ENCODE results near the gene EMILIN2. TPM values are rescaled to one million over a fixed set of nuclear protein-coding genes. Genes with fewer than 3 reads are reported as not detected.

Gene EMILIN2
- total RNA-seq, 3 donors from 2014 or later (not counting 1 experiment from before 2014, with no cell fraction given) = 8.4 to 25.6 (median 9.8) TPM

GRCh38 chr18:2897448-2898185 is 50.8 kb downstream of the EMILIN2 start:
- no peaks in the 10 kb centered on the region for H3K27me3 ChIP-seq (ENCODE audit: control insufficient read depth, insufficient read depth, low read length)
- intact Hi-C loops (cut with micrococcal nuclease) = no loop called here
- no peak for DNase-seq
- no peaks in the 10 kb centered on the region for H3K9me3 ChIP-seq (ENCODE audit: control insufficient read depth, insufficient read depth, low read length)
- Mint-ChIP-seq H3K27me3 (ENCODE audit: low read depth in 2 of 2) (peaks cover 0 to 5% of the 10 kb centered on the region in 2 donors), H3K4me3 (no peak overlapping the region), H3K36me3 (no peaks in the 10 kb centered on the region), H3K9me3 (no peaks in the 10 kb centered on the region), H3K4me1 (peaks cover 0 to 6% of the 10 kb centered on the region in 2 donors), H3K27ac (no peak overlapping the region)
- no peak for TF ChIP-seq CTCF (IDR thresholded peaks at IDR 0.05)
- H3K36me3 ChIP-seq (ENCODE audit: control insufficient read depth, insufficient read depth, low read length) = no peaks in the 10 kb centered on the region
- H3K4me1 ChIP-seq (ENCODE audit: control insufficient read depth, insufficient read depth, low read length) = no peaks in the 10 kb centered on the region
- no peak for ATAC-seq
- H3K4me3 ChIP-seq (ENCODE audit: low read length) = no peak overlapping the region
- no peak overlapping the region for H3K27ac ChIP-seq (ENCODE audit: low read length)
- WGBS (ENCODE audit: insufficient coverage) = 87% methylated on average over 12 of the region's 12 CpGs

DNA sequence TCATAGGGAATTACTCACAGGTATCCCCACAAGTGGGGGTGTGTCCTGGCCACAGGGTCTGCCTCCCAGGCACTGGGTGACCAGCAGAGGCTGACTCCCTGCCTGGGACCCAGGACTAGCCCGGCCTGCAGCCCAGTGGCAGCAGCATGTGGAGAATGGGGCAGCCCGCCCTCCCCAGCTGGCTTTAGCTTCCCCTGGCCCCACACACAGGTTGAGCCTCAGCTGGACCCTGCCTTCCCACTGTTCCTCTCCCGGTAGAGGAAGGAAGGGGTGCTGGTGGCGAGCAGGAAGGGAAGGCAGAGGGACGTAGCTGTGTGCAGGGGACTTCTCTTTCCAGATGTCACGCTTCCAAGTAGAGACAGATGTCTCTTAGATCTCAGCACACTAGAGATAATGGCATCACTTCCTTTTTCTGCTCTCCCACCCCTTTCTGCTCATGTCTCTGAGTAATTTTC is 51.4 kb downstream of the EMILIN2 start:
- WGBS (ENCODE audit: insufficient coverage) = 62% methylated on average over 6 of the region's 6 CpGs
- H3K9me3 Mint-ChIP-seq = no peaks in the 10 kb centered on the region
- no peak overlapping the region for H3K27ac Mint-ChIP-seq

DNA sequence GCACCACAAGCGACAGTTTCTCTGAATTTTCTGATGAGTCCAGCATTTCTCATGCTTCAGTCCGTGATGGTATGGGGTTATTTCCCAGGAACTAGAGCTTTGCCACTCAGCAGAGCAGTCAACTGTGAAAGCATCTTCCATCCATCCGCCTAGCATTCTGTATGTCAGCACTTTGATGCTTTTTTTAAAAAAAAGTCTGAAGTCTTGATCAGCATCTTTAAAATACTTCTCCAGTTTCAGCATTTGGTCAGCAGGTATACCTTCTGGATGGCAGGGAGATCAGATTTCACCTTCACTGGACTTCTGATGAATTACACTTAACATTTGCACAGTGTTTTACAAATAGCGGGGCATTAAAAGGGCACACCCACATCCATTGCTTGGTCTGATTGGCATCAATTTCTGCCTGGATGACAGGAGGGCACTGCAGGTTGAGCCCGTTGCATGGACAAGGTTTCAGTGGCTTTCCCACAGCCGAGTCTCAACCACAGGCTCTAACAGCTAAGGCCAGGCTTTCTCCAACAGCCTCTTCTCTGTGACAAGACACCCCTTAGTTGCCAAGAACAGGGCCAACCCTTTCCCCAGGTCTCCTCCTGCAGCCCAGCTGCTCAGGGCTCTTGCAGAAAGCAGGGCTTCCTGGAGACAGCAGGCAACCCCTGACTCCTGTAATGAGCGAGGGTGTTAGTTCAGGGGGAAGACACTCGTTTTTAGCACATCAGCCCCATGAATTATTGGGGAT is 54.0 kb downstream of the EMILIN2 start:
- no peaks in the 10 kb centered on the region for H3K36me3 ChIP-seq (ENCODE audit: control insufficient read depth, insufficient read depth, low read length)
- H3K27ac Mint-ChIP-seq = no peak overlapping the region
- no peaks in the 10 kb centered on the region for H3K27me3 ChIP-seq (ENCODE audit: control insufficient read depth, insufficient read depth, low read length)
- peaks cover 0 to 4% of the 10 kb centered on the region in 2 donors for H3K4me1 Mint-ChIP-seq
- WGBS (ENCODE audit: insufficient coverage) = 85% methylated on average over 8 of the region's 8 CpGs
- H3K9me3 Mint-ChIP-seq = no peaks in the 10 kb centered on the region
- TF ChIP-seq CTCF (IDR thresholded peaks at IDR 0.05) = no peak
- no peak overlapping the region for H3K4me3 Mint-ChIP-seq
- no peaks in the 10 kb centered on the region for H3K36me3 Mint-ChIP-seq
- H3K27ac ChIP-seq (ENCODE audit: low read length) = no peak overlapping the region
- H3K4me1 ChIP-seq (ENCODE audit: control insufficient read depth, insufficient read depth, low read length) = peaks cover 5% of the 10 kb centered on the region
- ATAC-seq = no peak
- H3K9me3 ChIP-seq (ENCODE audit: control insufficient read depth, insufficient read depth, low read length) = no peaks in the 10 kb centered on the region
- no peaks in the 10 kb centered on the region for H3K27me3 Mint-ChIP-seq (ENCODE audit: low read depth in 2 of 2)
- DNase-seq = no peak
- intact Hi-C loops (cut with micrococcal nuclease) = no loop called here
- H3K4me3 ChIP-seq (ENCODE audit: low read length) = no peak overlapping the region

More for the DNA sequence above, 51.4 kb downstream of the EMILIN2 start:
- DNase-seq = no peak
- H3K9me3 ChIP-seq (ENCODE audit: control insufficient read depth, insufficient read depth, low read length) = no peaks in the 10 kb centered on the region
- no peak for TF ChIP-seq CTCF (IDR thresholded peaks at IDR 0.05)
- H3K4me3 ChIP-seq (ENCODE audit: low read length) = no peak overlapping the region
- H3K27ac ChIP-seq (ENCODE audit: low read length) = no peak overlapping the region
- no peaks in the 10 kb centered on the region for H3K36me3 Mint-ChIP-seq
- H3K4me3 Mint-ChIP-seq = no peak overlapping the region
- H3K36me3 ChIP-seq (ENCODE audit: control insufficient read depth, insufficient read depth, low read length) = no peaks in the 10 kb centered on the region
- intact Hi-C loops (cut with micrococcal nuclease) = no loop called here
- peaks cover 0 to 6% of the 10 kb centered on the region in 2 donors for H3K4me1 Mint-ChIP-seq
- peaks cover 0 to 5% of the 10 kb centered on the region in 2 donors for H3K27me3 Mint-ChIP-seq (ENCODE audit: low read depth in 2 of 2)
- ATAC-seq = no peak
- no peaks in the 10 kb centered on the region for H3K27me3 ChIP-seq (ENCODE audit: control insufficient read depth, insufficient read depth, low read length)
- no peaks in the 10 kb centered on the region for H3K4me1 ChIP-seq (ENCODE audit: control insufficient read depth, insufficient read depth, low read length)
